Activated CD4-positive, alpha-beta T cell treated with anti-CD3 and anti-CD28 coated beads for 48 hours (primary cell): ENCODE data around the gene NKX3-2.
"Not testable (repeated sequence)": the region's sequence is repeated elsewhere in the genome, so short reads cannot be mapped to it uniquely, and the experiment has no call there.

Experiments used
- DNase-seq: peaks from one replicate; pipeline ENCODE4 v3.0.0-alpha.2; 2020

NKX3-2 gene

DNA sequence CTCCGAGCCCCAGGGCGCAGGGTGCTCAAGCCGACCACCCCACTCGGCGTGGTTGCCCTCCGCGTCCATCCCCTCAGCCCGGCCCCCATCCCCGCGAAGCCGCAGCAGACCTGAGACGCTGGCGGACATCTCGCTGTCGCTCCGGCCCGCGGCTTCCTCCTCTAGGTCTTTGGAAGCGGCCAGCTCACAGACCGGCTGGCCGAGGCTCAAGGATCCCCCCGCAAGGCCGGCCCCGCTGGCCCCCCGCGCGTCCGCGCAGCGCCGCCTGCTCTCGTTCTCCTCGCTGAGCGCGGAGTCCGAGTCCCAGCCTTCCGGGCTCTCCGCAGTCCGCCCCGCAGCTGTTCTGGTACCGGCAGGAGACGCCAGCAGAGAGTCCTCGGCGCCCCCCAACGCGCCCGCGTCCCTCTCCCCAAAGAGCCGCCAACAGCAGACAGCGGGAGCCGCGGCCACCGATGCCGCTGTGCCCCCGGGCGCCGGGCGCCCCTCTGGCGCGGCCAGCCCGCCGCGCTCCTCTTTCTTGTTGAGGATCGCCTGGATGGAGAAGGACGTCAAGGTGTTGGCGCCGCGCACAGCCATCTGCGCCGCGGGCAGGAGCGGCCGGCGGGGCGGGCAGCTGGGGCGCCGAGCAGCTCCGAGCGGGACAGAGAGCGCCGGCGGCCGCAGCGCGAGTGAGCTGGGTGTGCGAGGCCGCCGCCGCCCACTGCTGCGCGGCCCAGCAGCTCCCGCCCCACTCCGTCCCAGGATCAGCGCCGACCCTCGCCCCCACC lies at the start of gene NKX3-2:
TSS of gene NKX3-2 (minus strand) at position 670 of the 767 bp plus-strand sequence. CDS start at position 576, 94 bp downstream.
- no peak for DNase-seq

DNA sequence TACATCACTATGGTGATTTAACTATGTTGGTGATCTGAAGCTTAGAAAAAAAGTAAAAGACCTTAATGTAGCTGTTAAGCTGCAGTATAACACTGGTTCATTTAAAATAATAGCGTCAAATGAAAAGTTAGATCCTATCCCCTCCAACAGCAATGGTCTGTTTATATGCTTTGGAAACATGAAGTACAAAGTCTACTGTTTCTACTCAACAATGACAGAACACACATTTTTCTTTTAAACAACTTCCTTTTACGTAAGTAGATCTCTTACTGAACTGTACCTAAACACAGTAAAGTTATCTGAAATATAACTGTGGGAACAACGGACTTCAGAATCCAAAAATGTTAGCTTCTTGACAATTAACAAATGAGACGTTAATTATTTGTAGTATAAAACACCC lies 47.9 kb upstream of the NKX3-2 start:
- DNase-seq, result no peak

DNA sequence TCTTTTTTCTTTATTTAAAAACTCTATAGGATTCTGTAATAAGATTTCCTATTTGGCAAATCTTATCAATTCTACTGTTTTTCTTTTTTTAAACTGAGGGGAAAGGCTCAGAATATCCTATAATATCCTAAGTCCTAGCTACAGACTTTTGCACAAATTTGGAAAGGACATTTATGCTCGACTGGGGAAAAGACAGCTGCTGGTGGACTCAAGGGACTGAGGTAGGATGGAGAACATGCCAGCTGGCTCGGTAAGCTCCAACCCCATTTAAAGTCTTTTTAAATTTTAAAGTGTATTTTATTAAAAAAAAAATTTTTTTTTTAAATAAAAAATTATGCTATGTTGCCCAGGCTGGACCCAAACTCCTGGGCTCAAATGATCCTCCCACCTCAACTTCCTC lies 46.5 kb upstream of the NKX3-2 start:
- DNase-seq, result no peak

DNA sequence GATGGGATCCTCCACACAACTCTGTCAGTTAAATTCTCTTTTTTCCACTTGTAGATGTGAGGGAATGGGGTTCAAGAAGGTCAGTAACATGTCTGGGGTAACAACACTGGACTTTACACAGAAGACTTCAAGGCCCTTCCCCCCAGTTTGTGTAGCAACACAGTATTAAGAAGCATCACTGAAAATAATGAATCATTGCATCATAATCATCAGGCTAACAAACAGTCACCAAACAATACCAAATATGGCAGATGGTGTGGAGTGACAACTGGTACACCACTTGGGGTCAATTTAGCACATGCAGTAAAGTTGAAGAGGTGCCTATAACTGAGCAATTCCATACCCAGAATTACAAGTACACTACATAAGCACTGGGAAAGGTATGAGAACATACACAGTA lies 44.6 kb upstream of the NKX3-2 start:
- DNase-seq, result no peak

DNA sequence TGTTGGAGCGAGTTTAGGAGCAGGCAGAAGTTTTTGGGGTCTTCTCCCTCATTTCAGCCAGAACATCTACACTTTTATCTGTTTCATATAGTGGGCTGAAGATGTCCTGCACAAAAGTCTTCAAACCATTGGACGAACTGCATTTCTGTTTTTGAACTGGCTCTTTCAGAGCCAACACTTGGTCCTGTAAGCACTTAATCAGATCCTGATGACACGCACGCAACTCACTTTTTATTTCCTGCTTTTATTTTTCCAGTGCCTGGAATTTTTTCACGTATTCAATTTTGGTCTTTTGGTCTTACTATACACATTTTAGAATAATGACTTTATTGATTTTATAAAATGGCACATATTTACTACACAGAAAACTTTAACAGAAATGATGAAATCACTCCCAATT lies 40.2 kb upstream of the NKX3-2 start:
- DNase-seq, result no peak

DNA sequence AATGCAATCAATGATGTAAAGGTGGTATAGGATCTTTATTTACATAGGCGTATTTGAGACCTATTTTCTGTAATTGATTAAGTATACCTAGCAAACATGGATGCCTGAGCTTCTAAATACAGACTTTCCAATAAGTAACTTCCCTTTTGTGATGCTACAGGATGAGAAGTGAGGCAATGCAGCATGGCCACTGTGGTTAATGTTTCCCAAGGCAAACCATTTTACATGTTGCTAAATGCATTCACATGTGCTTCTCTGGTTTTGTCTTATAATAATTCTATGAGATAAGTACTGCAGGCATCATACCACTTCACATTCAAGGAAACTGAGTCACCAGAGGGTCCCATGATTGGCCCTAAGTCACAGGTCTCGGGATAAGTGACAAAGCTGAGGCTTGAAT lies 35.7 kb upstream of the NKX3-2 start:
- DNase-seq, result no peak

DNA sequence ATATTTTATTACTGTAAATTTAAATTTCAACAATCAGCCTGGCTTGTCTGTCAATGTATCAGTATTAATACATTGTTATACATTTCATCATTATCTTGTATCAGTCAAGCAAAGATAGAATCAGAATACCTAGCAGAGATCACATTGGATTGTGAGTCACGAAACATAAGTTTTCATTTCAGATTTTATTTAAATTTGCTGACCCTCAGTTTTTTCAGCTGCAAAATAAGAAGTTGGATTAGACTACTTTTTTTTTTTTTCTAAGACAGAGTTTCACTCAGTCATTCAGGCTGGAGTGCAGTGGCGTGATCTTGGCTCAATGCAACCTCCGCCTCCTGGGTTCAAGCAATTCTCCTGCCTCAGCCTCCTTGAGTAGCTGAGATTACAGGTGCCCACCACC lies 33.4 kb upstream of the NKX3-2 start:
- no peak for DNase-seq

DNA sequence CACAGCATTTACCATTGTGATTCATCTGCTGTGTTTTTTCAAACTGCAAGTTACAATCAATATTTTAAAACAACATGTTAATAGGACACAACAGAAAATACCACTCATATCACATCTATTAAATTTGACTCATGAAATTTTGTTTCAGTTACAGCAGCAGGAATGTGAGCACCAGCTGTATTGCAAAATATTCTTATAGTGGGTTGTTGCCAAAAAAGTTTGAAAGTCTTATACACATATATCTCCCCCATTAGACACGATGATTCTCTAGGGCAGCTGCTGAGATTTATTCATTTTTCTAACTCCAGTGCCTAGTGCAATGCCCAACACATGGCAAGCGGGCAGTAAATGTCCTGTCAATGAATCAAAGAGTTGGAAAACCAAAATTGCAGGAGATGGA lies 26.6 kb upstream of the NKX3-2 start:
- no peak for DNase-seq

DNA sequence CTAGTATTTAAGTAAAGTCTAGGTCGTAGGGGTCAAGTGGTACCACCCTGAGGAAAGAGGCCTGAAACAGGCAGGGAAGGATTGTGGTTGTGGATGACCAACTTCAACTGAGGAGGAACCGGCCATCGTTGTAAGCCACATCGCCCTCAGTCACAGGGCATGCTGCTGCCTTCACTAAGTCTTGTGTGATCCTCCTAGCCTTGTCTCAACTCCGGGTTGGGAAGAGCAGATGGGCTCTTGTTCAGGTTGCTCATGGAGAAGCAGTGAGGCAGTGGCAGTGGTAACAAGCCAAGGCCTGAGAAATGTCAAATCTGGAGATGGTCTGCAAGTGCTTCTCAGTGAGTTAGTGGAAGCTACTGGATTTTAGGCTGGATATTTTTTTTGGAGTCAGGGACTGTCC lies 22.8 kb upstream of the NKX3-2 start:
- no peak for DNase-seq

DNA sequence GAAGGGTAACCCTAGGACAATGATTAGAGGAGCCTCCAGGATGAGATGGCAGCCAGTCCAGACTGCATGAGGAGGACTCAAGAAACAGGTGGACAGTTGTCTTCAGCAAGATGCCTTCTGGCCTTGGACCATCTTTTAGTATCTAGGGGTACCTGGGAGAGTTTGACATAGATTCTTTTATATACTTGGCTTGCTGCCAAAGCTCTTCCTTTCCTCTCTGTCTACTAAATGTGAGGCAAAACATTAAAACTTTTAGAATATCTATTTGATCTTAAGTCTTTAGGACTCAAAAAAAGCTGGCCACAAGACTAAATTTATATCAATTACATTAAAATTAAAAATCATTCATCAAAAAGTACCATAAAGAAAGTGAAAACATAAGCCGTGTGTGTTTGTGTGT lies 18.6 kb upstream of the NKX3-2 start:
- no peak for DNase-seq

DNA sequence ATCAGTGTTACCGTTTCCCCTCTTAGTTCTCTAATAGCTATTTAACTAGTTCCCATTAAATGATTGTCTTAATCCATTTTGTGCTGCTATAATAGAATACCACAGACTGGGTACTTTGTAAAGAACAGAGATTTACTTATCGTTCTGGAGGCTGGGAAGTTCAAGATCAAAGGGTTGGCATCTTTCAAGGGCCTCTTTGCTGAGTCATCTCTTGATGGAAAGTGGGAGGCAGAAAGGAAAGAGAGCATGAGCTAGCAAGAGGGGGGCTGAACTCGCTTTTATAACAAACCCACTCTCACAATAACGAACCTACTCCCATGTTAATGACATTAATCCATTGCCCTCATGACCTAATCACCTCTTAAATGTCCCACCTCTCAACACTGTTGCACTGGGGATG lies 17.4 kb upstream of the NKX3-2 start:
- DNase-seq, result no peak

DNA sequence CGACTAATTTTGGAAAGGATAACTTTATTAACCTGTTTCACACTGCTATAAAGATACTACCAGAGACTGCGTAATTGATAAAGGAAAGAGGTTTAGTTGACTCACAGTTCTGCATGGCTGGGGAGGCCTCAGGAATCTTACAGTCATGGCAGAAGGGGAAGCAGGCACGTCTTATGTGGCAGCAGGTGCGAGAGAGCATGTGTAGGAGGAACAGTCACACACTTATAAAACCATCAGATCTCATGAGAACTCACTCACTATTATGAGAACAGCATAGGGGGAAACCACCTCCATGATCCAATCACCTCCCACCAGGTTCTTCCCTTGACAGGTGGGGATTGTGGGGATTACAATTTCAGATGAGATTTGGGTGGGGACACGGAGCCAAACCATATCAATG lies 15.8 kb upstream of the NKX3-2 start:
- not testable (repeated sequence) for DNase-seq

DNA sequence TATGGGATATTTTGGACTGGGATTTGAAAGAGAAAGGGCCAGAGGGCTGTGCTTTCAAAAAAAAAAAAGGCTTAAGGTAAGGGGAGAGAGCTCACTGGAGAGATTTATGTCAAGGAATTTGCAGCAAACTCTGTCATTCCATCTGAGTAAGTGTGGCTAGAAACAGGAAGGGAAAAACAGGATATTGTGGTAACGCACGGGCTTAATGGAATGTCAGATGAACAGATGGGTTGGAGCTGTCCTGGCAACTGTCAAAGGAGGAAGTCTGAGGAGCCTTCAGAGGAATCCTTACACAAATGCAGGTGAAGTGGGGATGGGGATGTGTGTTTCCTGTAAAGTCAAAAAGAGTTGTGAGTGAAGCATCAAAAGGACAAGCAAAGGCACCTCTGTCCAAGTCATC lies 15.1 kb upstream of the NKX3-2 start:
- no peak for DNase-seq

DNA sequence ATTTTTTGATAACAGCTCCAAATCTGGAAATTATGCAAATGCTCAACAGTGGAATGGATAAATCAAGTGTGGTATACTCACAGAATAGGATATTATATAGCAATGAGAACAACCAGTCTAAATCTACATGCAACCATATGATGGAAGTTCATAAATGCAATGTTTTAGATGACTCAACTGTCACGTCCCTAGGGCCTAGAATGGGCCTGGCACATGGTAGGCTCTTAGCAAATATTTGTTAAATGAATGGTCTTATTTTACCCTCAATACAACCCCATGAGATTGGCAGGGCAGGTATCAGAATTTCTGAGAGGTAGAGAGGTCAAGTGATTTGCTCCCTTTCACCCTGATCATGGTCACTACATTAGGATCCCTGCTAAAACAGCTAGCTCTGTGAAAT lies 14.6 kb upstream of the NKX3-2 start:
- DNase-seq, result no peak

DNA sequence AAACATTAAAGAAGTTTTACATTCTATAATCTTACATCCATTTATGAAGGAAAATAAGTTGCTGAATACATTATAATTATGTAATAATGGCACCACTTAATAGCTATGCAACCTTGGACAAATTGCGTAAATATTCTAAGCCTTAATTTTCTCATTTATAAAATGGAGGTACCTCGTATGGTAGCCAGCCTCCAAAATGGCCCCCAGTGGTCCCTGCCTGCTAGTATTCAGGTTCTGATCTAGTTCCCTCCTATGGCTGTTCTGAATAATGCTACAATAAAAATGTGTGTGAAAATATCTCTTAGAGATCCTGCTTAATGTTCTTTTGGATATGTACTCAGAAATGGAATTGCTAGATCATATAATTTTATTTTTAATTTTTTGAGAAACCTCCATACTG lies 11.0 kb upstream of the NKX3-2 start:
- no peak for DNase-seq

DNA sequence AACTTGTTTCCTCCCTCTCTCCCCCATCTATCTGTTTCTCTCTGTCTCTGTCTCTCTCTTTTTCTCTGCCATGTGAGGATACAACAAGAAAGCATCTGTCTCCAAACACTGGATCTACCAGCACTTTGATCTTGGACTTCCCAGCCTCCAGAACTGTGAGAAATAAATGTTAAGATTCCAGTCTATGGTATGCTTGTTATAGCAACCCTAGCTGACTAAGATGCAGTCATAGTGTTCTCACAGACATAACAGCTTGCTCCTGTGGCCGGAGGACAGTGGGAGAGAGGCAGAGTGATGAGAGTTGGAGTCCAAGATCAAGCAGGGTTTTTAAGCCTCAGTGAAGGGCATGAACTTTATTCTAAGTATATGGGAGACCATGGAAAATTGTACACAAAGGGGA lies 8.8 kb upstream of the NKX3-2 start:
- no peak for DNase-seq

DNA sequence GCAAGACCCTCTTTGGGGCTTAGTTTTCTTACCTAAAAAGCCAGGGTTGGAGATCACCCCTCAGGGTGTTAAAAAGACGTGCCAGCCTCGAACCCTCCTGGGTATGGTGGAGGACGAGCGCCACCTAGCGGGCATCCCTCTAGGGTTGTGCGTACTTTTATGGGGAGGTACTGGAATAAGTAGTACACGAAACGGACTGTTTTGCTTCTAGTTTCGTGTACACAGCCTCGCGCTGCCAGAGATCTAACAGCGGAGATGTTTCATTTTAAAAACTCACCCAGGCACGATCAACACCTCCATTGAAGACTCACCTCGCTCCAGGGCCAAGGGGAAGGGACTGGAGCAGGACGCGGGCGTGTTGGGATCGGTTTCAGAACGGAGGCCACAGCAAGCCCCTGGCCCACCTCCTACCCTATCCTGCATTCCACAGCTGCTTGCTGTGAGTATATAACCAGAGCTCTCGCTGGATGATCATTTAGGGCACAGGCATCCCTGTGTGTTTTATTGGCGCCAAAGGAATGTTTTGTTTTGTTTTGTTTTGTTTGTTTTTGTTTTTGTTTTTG lies 4.8 kb upstream of the NKX3-2 start:
- DNase-seq, result peak; percentile 94

DNA sequence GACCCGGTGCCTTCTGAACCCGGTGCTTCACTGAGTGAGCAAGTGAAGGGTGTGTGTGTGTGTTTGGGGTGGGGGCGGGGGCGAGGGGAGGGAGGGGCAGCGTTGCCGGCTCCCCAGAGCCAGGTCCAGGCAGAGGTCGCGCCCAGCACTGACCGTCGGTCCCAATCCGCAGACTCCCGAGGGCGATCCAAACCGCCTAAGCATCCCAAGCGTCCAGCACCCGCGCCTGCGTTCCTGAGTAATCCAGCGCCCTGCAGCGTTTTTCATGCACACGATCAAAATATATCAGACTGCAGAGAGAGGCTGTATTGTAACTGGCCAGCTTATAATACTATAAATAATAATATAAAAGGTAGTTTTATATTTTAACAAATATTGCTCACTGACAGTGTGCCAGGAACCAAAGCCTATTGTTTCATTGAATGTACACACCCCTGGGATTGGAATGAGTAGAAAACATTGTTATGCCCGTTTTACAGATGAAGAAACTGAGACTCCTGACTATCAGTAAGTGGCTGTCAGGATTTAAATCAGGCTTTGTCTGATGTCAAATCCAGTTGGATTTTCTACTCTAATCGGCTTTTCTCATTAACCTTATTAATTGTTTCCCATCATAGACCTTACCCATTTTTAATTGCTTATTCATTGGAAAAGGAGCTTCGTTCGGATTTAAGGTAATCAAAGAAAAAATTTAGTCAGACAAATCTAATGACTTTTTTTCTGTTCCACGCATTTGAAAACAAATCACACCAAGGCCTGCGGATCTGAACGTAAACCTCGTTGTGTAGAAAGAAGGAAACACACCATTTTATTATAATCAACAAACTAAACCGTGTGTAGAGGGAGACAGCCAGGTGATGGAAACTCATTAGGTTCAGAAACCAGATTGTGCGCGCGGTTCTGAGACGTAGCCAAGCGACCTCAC lies 4.0 kb upstream of the NKX3-2 start:
- no peak for DNase-seq

DNA sequence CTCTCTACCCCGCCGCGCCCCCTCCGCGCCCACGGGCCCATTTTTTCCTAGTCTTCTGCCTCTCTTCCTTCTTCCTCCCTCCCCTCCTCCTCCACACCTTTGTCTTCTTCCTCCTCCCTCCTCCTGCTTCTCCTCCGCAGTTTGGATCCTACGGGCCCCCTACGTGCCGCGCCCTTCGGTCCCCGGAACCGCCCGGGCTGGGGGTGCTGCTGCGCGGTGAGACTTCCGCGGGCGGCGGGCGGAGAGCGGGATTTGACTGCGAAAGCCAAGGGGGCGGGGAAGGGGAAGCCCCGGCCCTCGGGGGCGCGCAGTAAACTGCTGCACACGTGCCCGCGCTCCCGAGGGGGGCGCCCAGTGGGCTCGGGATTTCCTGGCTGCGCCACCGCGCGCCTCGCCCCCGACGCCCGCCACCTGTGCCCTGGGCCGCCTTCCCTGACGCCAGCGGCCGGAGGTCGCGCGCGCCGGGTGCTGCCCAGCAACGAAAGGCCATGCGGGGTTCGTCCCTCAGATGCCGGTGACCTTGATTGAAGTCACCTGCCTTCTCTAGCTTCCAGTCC lies 3.3 kb upstream of the NKX3-2 start:
- DNase-seq, result no peak

DNA sequence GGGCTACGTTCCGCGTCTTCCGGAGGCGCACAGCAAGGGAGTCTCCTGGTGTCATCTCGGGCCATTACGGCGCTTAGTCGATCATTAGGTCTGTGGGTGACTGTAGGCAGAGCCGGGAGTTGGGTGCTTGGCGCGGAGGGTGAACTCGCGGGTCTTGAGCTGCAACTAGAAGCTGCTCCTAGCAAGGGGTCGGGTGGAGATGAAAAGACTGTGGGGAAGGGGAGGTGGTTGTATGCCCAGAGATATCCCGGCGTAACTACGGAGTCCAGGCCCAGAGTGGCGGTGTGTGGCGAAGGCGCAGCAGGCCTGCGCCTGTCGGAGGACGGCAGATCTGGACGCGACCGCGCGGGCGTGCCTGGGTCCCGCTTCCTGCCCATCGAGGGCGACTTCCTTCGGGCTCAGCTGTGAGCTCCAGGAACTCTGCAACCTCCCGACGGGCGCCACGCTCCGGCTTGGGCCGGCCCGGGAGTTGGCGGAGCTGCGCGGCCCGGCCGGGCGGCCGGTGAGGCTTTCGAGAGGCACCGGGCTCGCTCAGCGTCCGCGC lies 2.7 kb upstream of the NKX3-2 start:
- no peak for DNase-seq

DNA sequence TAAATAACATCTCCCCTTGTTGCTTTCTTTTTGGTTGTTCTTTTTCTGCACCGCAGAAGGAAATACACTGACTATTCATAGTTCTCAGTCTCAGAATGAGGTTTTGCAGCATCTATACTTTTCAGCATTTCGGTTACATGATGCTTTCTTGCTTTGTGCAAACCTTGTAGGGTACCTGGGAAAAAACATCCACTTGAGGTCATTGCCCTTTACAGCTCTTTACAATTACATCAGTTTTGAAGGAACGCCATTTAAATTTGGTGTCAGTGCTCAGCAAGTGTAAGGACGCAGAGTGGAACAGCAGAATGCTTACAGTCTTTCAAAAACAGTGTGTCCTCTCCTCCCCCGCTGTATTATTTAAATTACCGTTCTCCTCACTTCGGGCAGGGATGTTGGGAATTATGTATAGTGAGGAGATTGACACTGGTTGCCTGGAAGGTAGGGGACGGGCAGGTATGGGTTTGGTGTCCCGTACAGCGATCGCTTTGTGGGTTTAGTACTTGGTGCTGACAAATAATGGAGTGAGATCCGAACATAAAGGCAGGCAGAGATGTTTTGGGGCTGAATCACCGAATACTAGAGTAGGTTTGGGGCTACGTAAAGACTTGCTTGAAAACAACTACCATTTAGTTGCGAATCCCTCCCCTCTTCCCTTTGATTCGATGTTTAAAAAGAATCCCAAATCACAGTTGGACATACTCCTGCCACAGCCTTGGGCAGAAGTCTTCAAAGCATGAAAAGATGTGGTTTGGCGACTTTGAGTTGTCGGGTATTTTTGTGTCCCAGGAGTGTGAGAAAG lies 2.0 kb upstream of the NKX3-2 start:
- DNase-seq, result no peak

DNA sequence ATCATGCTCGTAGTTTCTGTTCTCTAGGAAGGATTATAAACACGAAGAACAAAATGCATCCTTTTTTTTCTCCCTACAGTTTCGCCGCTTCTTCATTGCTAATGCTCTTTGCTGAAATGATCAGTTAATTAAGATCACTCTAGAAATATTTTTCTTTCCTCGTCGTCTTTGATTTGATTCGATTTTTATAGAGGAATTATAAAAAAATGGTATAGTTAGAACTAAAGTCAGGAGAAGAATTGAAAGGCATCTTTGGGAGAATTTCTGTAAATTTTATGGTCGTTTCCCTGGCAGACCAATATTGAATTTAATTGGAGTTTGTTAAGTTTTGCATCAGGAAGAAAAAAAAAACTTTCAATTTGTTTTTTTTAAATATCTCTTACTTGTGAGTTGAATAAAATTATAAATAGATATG lies 1.1 kb upstream of the NKX3-2 start:
- DNase-seq, result no peak
